Osteoblast (primary cell): Measurements from ENCODE around the gene PERM1. TPM values are rescaled to one million over a fixed set of nuclear protein-coding genes. Genes with fewer than 3 reads are reported as not detected.
A peak's percentile ranks its signal among the peaks of the same experiment; 100 is the strongest.

Experiments used
- DNase-seq: peaks from one replicate; pipeline ENCODE4 v3.0.0; 2011; ENCODE audit warnings: low spot score, mixed read lengths; ENCODE audit not compliant: insufficient read length; ENCODE audit errors: missing footprints
- H2AFZ ChIP-seq: 2 replicates; pipeline ENCODE4 v1.6.0; 2011; ENCODE audit warnings: mild to moderate bottlenecking, low read length
- H3K27ac ChIP-seq: 2 replicates; pipeline ENCODE4 v1.5.1; 2011; ENCODE audit warnings: mild to moderate bottlenecking, low read depth, low read length, moderate library complexity
- H3K27me3 ChIP-seq: 2 replicates; pipeline ENCODE4 v1.6.0; 2012; ENCODE audit warnings: mild to moderate bottlenecking, control low read depth, inconsistent platforms, low read length, moderate library complexity; ENCODE audit not compliant: insufficient read depth
- H3K36me3 ChIP-seq: 2 replicates; pipeline ENCODE4 v1.5.1; 2011; ENCODE audit warnings: mild to moderate bottlenecking, low read length, control low read depth, moderate library complexity; ENCODE audit not compliant: insufficient read depth
- H3K4me1 ChIP-seq: 2 replicates; pipeline ENCODE4 v1.5.1; 2011; ENCODE audit warnings: mild to moderate bottlenecking, low read length, control low read depth, moderate library complexity; ENCODE audit not compliant: insufficient read depth
- H3K4me2 ChIP-seq: 2 replicates; pipeline ENCODE4 v1.6.0; 2011; ENCODE audit warnings: mild to moderate bottlenecking, low read length; ENCODE audit not compliant: insufficient read depth
- H3K4me3 ChIP-seq: fragments of 200-600 bp; sonication (generic); 3 replicates; pipeline ENCODE4 v1.5.1; 2012; ENCODE audit warnings: mild to moderate bottlenecking, low read length, inconsistent platforms; ENCODE audit not compliant: insufficient read depth
- H3K79me2 ChIP-seq: 2 replicates; pipeline ENCODE4 v1.6.0; 2012; ENCODE audit warnings: mild to moderate bottlenecking, low read length, control low read depth, inconsistent platforms; ENCODE audit not compliant: insufficient read depth
- H3K9me3 ChIP-seq: 2 replicates; pipeline ENCODE4 v1.5.1; 2011; ENCODE audit warnings: low read depth, low read length, control low read depth
- H4K20me1 ChIP-seq: 2 replicates; pipeline ENCODE4 v1.6.0; 2012; ENCODE audit warnings: mild to moderate bottlenecking, low read length, control low read depth; ENCODE audit not compliant: insufficient read depth
- CTCF ChIP-seq: IDR thresholded peaks from 2 replicates; pipeline ENCODE4 v1.5.1; 2011; ENCODE audit warnings: mild to moderate bottlenecking, low read depth, low read length, moderate library complexity; ENCODE audit errors: extremely low read depth
- total RNA-seq: library from RNA; depleted of rRNA; stranded (reverse); fragments of >200 nt; gene quantifications from 2 replicates; pipeline ENCODE4 v1.2.3, GENCODE V29; 2012

Gene PERM1
- total RNA-seq, 1 donor = not detected

- H4K20me1 ChIP-seq = no peaks in the 10 kb centered on the region
- peak overlapping the region; percentile 61 for H3K4me3 ChIP-seq
- no peaks in the 10 kb centered on the region for H3K79me2 ChIP-seq
- H3K36me3 ChIP-seq = no peaks in the 10 kb centered on the region
- peak overlapping the region; percentile 70 for H2AFZ ChIP-seq
- TF ChIP-seq CTCF = peak; percentile 45
- no peaks in the 10 kb centered on the region for H3K4me1 ChIP-seq
- peak overlapping the region; percentile 78 for H3K4me2 ChIP-seq
- no peaks in the 10 kb centered on the region for H3K27me3 ChIP-seq
- no peaks in the 10 kb centered on the region for H3K9me3 ChIP-seq
- peak; percentile 99 for DNase-seq
- no peak overlapping the region for H3K27ac ChIP-seq
Observed at GRCh38 chr1:975896-976683, 5.8 kb downstream of the PERM1 start.

- H3K36me3 ChIP-seq = no peaks in the 10 kb centered on the region
- H2AFZ ChIP-seq = no peak overlapping the region
- no peak overlapping the region for H3K4me2 ChIP-seq
- TF ChIP-seq CTCF = no peak
- DNase-seq = peak; percentile 84
- H3K9me3 ChIP-seq = no peaks in the 10 kb centered on the region
- H3K4me3 ChIP-seq = no peak overlapping the region
- no peaks in the 10 kb centered on the region for H3K79me2 ChIP-seq
- H4K20me1 ChIP-seq = no peaks in the 10 kb centered on the region
- no peak overlapping the region for H3K27ac ChIP-seq
- no peaks in the 10 kb centered on the region for H3K27me3 ChIP-seq
- no peaks in the 10 kb centered on the region for H3K4me1 ChIP-seq
Observed at GRCh38 chr1:975365-975764, 6.5 kb downstream of the PERM1 start.

- Histone ChIP-seq H3K27me3 (no peaks in the 10 kb centered on the region), H4K20me1 (no peaks in the 10 kb centered on the region), H3K27ac (no peak overlapping the region), H3K36me3 (no peaks in the 10 kb centered on the region), H3K4me1 (no peaks in the 10 kb centered on the region), H3K4me3 (no peak overlapping the region), H3K79me2 (no peaks in the 10 kb centered on the region), H3K4me2 (no peak overlapping the region), H2AFZ (no peak overlapping the region), H3K9me3 (no peaks in the 10 kb centered on the region)
- no peak for TF ChIP-seq CTCF
- DNase-seq = peak; percentile 75
Observed at GRCh38 chr1:974687-975328, 7.1 kb downstream of the PERM1 start.

GRCh38 chr1:974293-974640 is 7.6 kb downstream of the PERM1 start:
- Histone ChIP-seq H3K36me3 (no peaks in the 10 kb centered on the region), H3K4me1 (no peaks in the 10 kb centered on the region), H3K9me3 (no peaks in the 10 kb centered on the region), H3K4me2 (no peak overlapping the region), H4K20me1 (no peaks in the 10 kb centered on the region), H2AFZ (no peak overlapping the region), H3K27me3 (no peaks in the 10 kb centered on the region), H3K4me3 (no peak overlapping the region), H3K79me2 (no peaks in the 10 kb centered on the region), H3K27ac (no peak overlapping the region)
- DNase-seq = peak; percentile 86
- TF ChIP-seq CTCF = no peak
